ENCODE data around the gene BICC1.

The BICC1 gene, protein sequence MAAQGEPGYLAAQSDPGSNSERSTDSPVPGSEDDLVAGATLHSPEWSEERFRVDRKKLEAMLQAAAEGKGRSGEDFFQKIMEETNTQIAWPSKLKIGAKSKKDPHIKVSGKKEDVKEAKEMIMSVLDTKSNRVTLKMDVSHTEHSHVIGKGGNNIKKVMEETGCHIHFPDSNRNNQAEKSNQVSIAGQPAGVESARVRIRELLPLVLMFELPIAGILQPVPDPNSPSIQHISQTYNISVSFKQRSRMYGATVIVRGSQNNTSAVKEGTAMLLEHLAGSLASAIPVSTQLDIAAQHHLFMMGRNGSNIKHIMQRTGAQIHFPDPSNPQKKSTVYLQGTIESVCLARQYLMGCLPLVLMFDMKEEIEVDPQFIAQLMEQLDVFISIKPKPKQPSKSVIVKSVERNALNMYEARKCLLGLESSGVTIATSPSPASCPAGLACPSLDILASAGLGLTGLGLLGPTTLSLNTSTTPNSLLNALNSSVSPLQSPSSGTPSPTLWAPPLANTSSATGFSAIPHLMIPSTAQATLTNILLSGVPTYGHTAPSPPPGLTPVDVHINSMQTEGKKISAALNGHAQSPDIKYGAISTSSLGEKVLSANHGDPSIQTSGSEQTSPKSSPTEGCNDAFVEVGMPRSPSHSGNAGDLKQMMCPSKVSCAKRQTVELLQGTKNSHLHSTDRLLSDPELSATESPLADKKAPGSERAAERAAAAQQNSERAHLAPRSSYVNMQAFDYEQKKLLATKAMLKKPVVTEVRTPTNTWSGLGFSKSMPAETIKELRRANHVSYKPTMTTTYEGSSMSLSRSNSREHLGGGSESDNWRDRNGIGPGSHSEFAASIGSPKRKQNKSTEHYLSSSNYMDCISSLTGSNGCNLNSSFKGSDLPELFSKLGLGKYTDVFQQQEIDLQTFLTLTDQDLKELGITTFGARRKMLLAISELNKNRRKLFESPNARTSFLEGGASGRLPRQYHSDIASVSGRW

DNA sequence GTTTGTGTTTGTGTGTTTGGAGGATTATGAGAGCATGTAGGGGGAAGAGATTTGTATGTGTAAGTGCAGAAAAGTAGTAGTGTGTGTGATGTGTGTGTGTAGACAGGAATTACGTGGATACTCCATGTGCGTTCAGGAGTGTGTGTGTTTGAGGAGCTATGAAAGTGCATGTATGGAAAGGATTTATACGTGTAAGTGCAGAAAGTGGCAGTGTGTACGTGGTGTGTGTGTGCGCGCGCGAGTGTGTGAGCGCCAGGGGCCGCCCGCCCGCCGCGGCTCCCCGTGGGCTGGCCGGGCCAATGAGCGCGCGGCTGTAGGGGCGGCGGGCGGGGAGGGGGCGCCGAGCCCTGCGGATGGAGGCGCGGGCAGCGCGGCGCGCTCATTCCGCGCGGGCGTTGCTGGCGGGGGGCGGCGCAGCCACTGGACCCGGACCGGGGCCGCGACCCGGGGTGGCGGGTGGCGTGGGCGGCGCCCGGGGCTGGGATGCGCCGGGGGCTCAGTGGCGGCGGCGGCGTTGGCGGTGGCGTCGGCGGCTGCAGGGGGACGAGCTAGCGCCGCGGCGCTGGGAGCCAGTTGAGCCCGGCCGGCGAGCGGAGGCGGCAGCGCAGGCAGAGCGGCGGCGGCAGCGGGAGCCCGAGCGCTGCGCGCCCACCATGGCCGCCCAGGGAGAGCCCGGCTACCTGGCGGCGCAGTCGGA lies at the start of gene BICC1:
Gene BICC1, plus strand, starts transcription at position 382 of the 697 bp plus-strand sequence. Its CDS starts 272 bp downstream, at position 654.
- no peak for DNase-seq (ENCODE audit: low read depth)

- no peak for DNase-seq (ENCODE audit: low read depth)
These were observed 47.7 kb upstream of the BICC1 start for GRCh38 chr10:58464956-58465355.

DNA sequence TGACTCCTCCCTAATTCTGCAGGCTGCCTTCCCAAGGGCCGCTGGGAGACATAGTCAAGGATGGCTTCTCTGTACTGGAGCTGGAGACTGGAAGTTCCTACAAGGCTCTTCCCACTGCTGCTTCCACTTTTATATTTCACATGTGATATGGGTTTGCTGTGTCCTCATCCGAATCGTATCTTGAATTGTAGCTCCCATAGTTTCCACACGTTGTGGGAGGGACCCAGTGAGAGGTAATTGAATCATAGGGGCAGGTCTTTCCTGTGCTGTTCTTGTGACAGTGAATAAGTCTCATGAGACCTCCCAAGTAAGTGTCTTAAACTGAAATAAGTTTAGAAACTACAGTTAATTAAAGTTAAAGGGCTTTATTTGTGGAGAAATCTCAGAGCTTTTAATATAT lies 47.0 kb upstream of the BICC1 start:
- no peak for DNase-seq (ENCODE audit: low read depth)

DNA sequence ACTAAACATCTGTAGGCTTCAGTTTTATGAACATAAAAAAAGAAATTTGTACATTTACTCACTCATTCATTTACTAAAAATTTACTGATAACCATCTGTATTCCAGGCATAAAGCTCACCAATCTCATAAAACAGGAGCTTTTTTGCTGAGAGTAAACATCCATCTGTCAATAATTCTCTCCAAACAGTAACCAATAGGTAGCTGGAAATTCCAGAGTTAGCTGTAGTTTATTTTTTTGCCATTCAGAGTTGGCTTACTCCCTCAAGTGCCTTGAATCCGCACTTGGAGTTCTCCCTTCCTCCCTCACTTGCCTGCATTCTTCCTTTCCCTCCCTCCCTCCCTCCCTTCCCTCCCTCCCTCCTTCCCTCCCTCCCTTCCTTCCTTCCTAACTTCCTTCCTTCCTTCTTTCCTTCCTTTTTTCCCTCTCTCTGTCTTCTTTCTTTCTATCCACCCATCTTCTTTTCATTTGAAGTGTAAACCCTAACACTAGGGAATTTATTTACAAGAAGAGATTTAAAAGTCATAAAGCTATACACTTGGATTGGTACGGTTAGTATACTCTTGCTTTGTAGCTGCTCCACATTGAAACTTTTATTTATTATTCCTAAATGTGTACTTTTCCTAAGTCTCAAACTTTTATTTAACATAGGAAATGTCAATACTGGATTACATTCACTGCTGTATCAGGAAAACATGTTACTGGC lies 44.6 kb upstream of the BICC1 start:
- DNase-seq (ENCODE audit: low read depth) = no peak

DNA sequence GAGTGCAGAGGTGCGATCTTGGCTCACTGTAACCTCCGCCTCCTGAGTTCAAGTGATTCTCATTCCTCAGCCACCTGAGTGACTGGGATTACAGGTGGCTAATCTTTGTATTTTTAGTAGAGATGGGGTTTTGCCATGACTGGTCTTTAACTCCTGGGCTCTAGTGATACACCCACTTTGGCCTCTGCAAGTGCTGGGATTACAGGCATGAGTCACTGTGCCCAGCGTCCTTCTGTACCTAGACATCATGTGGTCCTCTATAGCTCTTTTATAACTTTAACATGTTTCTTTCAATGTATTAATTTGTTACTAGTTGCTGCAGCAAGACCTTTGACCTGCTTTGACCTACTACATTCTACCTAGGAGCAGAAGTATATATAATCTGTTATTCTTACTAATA lies 38.7 kb upstream of the BICC1 start:
- no peak for DNase-seq (ENCODE audit: low read depth)

DNA sequence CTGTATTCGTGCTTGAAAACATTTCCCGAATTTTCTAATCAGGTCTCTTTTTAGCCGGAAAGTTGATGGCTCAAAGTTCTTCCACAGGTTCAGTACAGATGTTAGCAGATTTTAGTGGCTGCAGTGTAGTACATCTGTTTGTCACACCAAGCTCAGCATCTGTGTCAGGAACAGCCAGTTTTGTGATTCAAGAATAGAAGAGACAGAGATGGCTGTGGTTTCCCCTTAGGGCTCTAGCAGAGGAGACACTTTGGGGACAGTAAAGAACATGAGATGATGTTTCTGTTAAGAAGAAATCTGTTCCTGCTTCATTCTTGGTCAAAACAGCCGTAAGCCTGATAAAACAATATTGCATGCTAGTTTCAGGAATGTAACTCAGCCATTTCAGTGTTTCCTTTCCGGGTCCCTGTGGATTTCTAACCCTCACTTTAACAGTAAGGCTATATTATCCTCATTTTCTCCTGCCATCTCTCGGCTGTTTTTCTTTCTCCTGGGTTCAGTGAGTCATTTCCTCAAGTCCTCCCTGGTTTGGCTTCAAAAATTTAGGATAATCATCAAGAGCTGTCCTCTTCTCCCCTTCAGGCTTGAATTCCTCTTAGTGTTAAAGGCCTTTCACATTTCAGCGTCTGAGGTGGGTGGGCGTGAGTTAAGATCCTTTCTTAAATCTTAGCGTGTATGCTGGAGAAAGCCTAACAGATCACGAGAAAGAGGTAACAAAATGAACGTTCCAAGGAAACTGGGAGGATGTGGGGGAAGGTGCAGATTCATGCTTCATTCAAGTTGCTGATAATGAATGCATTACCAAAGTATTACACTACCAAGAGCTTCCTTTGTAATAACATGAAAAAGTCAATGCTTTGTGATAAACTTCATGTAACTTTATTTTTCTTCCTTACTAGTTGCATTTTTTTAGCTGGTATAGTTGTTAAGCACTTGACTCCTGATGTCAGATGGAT lies 37.1 kb upstream of the BICC1 start:
- no peak for DNase-seq (ENCODE audit: low read depth)

DNA sequence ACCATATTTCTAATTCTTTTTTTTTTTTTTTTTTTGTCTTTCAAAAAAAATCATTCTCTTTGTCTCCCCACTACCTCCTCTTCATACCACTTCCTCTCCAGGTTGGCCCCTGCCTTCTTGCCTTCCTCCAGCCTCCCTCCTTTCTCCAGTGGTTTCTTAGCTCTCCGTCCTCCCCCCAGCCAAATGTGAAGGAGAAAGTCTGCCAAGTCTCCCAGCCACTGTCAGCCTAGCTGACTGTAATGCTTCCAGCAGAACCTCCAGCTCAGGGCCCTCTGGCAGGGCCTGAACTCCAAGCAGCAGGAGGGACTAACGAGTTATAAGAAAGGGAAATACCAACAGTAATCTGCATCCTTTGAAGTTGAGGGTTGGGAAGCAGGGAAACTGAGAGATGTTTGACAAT lies 35.5 kb upstream of the BICC1 start:
- DNase-seq (ENCODE audit: low read depth) = no peak

DNA sequence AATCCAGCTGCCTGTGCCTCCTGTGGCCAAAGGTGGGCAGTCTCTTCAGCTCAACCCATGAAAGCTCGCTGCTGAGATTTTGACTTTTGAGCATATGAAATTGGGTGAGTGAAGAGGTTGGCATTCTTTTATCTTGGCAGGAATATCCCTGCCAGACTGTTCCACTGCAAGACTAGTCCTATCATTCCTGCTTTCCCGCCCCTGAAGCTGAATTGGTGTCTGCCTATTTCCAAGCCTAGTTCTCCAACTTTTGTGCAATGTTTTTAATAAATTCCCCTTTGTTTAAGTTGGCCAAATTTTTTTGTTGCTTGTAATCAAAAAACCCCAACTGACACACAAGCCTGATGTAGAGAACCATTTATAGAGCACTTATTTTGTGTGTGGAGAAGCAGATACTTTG lies 34.8 kb upstream of the BICC1 start:
- no peak for DNase-seq (ENCODE audit: low read depth)

DNA sequence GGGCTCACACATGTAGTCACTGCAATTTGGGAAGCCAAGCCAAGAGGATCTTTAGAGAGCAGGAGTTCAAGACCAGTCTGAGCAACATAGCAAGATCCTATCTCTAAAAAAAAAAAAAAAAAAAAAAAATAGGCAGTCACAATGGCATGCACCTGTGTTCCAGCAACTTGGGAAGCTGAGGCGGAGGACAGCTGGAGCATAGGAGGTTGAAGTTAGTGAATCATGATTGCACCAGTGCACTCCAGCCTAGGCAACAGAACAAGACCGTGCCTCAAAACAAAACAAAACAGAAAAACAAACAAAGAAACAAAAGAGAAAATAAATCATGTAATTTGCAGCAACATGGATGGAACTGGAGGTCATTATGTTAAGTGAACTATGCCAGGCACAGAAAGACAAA lies 33.6 kb upstream of the BICC1 start:
- DNase-seq (ENCODE audit: low read depth) = no peak

GRCh38 chr10:58480321-58480720 lies 32.4 kb upstream of the BICC1 start:
- no peak for DNase-seq (ENCODE audit: low read depth)

GRCh38 chr10:58481569-58482109 lies 31.0 kb upstream of the BICC1 start:
- DNase-seq (ENCODE audit: low read depth) = no peak

GRCh38 chr10:58486821-58487220 lies 25.9 kb upstream of the BICC1 start:
- no peak for DNase-seq (ENCODE audit: low read depth)

- no peak for DNase-seq (ENCODE audit: low read depth)
These were observed 23.8 kb upstream of the BICC1 start for GRCh38 chr10:58488921-58489320.

- DNase-seq (ENCODE audit: low read depth) = no peak
These were observed 9.7 kb upstream of the BICC1 start for GRCh38 chr10:58502956-58503355.

DNA sequence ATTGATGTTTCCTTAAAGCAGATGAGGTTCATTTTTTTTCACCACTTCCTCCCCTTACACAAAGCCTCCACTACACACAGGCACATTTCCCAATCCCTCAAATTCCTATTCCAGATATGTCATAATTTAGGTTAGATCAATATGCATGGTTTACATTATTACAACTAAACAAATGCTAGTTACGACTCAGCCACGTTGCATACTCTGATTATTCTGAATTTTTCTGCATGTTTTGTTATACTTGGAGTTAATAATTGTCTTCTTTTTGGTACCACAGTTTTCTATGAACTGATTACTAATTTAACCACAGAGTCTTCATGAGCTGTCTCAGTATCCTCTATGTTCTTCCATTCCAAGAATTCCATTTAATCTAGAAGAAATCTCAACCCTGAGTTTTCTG lies 4.4 kb upstream of the BICC1 start:
- no peak for DNase-seq (ENCODE audit: low read depth)

DNA sequence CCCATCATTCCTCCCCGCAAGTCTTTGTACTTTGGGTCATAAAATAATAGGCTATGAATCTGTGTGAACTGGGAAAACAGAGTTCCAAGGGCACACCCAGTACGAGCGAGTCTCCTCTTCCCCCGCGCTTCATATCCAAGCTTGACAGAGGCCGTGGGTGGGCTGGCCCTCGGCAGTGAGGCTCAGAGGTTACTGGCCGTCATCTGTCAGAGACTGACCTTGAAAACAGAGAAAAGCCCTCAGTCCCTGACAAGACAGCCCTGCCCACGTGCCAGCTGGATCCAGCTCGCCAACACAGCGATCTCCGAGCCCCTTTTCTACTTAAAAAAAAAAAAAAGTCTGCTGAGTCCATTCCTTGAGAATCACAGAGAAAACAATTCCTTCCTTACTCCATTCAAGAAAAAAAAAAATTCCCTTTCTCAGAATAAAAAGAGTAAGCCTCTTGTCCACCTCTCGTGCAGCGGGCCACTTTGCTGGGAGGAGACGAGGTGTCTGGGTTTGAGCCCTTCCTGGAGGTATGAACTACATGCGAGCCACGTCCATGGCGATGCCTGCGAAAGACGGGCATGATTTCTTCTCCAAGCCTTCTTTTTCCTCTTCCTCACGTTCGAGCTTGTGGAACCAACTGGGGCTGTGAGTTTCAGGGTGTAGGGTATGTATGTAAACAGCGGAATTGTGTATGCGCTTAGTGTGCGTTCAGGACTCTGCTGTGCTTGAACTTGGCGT lies 744 bp upstream of the BICC1 start:
- DNase-seq (ENCODE audit: low read depth) = no peak

GRCh38 chr10:58513188-58514110 lies 777 bp downstream of the BICC1 start:
- DNase-seq (ENCODE audit: low read depth) = no peak

- DNase-seq (ENCODE audit: low read depth) = no peak
These were observed 1.6 kb downstream of the BICC1 start for GRCh38 chr10:58514111-58514770.
